Stimulated activated CD8-positive, alpha-beta memory T cell treated with anti-CD3 and anti-CD28 coated beads, Interleukin-15, amount 100 ng/mL, for 48 hours (primary cell): ENCODE data around the gene TRRAP.
"Not testable (repeated sequence)": the region's sequence is repeated elsewhere in the genome, so short reads cannot be mapped to it uniquely, and the experiment has no call there.

Source experiments
- DNase-seq, 2 donors: peaks; one replicate each; pipeline ENCODE4 v3.0.0-alpha.2; 2020; ENCODE audit warnings: low read depth in 2 of 2

Gene TRRAP

GRCh38 chr7:98878365-98879197, at the start of gene TRRAP:
TRRAP (plus strand) TSS chr7:98878532; CDS start chr7:98881151, 2,619 bp downstream.
- DNase-seq: peak; percentile 66 to 70

DNA sequence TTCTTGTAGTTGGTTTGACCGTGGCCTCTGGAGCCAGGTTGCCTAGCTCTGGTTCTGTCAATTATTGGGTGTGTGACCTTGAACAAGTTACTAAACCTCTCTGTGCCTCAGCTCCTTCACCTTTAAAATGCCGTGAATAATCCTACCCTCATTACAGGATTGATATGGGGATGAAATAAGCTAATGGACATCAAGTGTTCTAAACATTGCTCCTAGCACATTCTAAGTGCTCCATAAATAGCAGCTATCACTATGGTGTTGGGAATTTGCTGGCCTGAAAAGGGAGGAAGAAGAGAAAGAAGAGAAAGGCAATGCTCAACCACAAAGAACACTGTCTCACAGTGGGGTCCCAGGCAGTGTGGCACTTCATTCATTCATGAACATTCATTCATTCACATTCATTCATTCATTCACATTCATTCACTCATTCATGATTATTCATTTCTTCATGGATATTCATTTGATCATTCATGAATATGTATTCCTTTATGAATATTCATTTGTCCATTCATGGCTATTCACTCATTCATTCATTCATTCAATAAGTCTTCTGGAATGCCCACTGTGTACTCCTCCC, 47.3 kb upstream of the TRRAP start:
- no peak for DNase-seq

DNA sequence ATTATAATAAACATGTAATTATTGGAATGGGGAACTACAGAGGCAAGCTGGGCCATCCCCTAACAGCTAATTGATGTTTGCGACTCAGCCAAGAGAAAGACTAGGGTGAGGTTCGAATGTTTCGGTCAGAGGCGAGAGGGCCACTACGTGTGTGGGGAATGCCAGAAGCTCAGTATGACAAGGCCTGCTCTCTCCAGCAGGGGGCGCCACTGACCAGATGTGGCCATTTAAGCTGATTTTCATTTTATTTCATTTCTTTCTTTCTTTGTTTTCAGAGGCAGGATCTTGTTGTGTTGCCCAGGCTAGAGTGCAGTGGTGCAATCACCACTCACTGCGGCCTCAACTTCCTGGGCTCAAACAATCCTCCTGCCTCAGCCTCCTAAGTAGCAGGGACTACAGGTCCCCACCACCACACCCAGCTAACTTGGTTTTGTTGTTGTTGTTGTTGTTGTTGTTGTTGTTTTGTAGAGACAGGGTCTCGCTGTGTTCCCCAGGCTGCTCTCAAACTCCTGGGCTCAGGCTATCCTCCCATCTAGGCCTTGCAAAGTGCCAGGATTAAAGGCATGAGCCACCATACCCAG, 46.6 kb upstream of the TRRAP start:
- peak; percentile 10 to 20 for DNase-seq

- no peak for DNase-seq
Observed at GRCh38 chr7:98833022-98833421, 45.3 kb upstream of the TRRAP start.

DNA sequence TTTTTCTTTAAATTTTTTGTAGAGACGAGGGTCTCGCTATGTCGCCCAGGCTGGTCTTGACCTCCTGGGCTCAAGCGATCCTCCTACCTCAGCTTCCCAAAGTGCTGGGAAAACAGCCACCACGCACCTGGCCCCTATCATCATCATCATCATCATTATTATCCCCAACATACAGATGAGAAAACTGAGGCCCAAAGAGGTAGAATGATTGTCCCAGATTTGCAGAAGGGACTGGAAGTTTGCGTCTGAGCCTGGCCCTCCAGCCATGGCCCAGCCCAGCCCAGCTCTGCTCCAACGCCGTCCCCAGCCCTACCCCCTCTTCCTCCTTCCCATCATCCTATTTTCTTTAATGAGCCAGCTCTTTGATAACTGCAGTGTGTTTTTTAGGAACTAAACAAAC, 43.4 kb upstream of the TRRAP start:
- no peak for DNase-seq

DNA sequence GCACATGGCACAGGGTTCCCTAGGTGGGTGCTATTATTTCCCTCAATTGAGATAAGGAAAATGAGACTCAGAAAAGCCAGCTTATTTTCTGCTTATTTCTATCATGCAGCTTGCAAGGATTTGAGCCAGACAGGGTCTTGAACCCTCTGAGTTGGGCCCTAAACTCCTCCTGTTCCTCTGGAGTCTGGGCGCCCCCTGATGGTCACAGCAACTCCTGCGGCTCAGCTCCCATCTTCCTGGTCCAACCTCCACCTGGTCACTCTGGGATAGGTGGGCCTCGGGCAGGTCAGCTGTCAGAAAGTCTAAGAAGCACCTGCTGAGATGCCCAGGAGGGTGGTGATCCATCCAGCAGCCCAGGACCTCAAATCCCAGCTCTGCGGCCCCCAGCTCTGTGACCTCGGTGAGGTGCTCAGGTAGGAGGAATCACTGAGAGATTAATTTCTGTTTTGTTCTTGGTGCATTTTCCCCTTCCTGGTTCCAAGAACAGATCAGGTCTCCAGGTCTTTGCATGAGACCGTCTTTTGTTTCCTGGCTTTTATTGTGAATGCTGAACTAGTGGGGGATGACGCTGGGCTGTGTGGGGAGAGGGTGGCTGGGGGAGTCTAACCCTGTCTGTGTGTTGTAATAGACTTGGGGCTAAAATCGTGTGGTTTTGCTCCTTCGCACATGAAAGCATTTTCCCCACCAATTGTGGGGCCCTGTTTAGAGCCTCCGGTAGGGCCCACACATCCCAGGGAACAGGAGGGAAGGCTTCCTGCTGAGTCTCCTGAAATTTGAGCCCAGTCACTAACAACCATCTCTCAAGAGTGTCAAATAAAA, 41.3 kb upstream of the TRRAP start:
- no peak for DNase-seq

GRCh38 chr7:98837630-98837972, 40.7 kb upstream of the TRRAP start:
- DNase-seq: no peak

- no peak for DNase-seq
Observed at GRCh38 chr7:98840096-98840495, 38.2 kb upstream of the TRRAP start.

DNA sequence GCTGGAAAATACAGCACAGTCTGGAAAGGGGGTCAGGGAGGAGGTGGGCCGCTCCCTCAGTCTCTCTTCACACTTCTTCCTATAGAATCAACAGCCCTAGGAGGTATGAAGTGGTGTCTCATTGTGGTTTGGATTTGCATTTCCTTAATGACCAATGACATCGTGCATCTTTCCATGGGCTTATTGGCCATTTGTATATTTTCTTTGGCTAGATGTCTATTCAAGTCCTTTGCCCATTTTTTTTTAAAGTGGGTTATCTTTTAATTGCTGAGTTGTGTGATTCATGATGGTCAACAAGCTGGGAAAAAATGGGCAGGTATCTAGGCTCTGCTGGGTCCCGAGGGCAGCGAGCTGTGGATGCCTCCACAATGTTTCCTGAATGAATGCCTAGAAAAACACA, 37.6 kb upstream of the TRRAP start:
- DNase-seq: no peak

GRCh38 chr7:98841179-98841997, 36.9 kb upstream of the TRRAP start:
- DNase-seq: peak; percentile 33 to 40

DNA sequence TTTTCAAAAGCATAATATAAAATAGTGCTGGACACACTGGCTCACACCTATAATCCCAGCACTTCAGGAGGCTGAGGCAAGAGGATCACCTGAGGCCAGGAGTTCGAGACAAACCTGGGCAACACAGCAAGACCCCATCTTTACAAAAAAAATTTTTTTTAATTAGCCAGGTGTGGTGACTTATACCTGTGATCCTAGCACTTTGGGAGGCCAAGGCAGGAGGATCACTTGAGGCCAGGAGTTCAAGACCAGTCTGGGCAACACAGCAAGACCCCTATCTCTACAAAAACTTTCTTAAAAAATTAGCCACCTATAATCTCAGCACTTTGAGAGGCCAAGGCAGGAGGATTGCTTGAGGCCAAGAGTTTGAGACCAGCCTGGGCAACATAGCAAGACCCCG, 35.8 kb upstream of the TRRAP start:
- not testable (repeated sequence) for DNase-seq

DNA sequence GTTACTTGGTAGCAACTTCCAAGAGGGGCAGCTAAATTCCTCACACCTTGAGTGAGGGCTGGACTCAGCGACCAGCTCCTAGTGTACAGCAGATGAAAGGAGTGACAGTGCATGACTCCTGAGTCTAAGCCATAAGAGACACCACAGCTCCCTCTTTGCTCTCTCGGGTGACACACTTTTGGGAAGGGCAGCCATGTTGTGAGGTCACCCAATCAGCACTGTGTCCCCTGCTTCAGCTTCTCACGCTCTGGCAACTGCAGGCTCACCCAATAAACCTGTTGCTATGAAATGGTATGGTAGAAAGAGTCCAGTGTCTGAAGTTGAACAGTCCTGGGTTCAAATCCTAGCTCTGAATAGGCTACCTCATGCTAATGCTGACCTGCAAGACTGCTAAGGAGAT, 29.4 kb upstream of the TRRAP start:
- no peak for DNase-seq

GRCh38 chr7:98852826-98853225, 25.5 kb upstream of the TRRAP start:
- no peak for DNase-seq

GRCh38 chr7:98855610-98856422, 22.5 kb upstream of the TRRAP start:
- DNase-seq: no peak

GRCh38 chr7:98860071-98860470, 18.3 kb upstream of the TRRAP start:
- no peak for DNase-seq

DNA sequence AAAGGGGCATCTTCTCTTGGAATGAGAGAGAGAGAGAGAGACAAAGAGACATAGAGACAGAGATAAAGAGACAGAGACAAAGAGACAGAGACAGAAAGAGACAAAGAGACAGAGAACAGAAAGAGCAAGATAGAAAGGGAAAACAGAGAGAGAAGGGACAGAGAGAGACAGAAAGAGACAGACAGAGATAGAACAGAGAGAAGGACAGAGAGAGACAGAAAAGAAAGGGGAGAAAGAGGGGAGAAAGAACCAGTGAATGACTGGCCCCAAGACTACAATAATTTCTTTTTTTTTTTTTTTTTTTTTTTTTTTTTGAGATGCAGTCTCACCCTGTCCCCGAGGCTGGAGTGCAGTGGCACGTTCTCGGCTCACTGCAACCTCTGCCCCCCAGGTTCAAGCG, 16.1 kb upstream of the TRRAP start:
- DNase-seq: no peak

DNA sequence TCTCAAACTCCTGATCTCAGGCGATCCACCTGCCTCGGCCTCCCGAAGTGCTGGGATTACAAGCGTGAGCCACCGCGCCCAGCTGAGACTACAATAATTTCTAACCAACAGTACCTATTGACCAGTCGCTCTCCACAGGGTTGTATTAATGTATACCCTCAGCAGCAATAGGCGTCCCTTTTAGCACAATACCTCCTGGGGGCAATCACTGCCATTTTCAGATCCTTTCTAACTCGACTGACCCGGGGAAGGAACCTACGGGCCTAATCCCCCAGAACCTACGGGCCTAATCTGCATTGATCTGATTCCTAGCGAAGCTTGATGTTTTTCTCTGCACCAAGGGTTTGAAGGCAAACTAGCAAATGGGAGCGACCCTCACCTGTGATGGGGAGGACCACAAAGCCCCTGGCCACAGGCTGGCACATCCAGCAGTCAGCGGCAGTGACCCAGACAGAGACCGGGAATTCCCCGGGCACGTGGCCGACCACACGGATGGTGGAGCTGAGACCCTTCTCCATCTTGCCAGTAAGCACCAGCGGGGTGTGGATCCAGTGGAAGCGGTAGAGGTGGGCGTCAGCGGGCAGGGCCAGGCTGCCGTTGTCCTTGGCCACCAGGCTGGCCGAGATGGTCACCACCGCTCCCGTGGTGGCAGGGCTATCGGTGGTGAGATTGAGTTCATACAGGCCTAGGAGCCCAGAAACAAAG, 15.5 kb upstream of the TRRAP start:
- no peak for DNase-seq

DNA sequence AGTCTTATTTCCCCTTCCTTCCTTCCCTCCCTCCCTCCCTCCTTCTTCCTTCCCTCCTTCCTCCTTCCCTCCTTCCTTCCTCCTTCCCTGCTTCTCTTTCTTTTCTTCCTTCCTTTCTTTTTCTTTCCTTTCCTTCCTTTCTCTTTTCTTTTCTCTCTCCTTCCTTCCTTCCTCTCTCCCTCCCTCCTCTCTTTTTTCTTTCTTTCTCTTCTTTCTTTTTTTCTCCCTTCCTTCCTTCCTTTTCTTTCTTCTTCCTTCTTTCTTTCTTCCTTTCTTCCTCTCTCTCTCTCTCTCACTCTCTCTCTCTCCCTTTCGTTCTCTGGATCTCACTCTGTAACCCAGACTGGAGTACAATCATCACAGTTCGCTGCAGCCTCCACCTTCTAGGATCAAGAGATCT, 14.7 kb upstream of the TRRAP start:
- DNase-seq: no peak

DNA sequence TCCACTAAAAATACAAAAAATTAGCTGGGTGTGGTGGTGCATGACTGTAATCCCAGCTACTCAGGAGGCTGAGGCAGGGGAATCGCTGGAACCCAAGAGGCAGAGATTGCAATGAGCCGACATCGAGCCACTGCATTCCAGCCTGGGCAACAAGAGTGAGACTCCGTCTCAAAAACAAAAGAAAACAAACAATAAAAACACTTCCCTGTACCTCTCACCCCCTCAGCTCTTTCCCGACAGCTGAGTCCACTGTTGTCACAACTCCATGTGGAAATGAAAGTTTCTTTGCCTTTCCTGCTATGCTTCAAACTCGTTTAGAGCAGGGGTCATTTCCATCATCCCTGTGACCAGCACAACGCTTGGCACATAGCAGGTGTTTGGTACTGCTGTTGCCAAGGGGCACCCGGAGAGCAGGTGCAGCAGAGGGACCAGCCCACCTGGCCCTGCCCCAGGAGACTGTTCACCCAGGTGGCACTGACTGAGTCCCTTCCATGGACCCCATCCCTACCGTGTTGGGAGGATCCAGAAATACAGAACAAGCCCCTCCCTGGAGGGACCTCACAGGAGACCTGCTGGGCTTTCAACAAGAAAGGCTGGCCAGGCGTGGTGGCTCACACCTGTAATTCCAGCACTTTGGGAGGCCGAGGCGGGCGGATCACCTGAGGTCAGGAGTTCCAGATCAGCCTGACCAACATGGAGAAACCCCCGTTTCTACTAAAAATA, 13.4 kb upstream of the TRRAP start:
- no peak for DNase-seq
